HepG2 (cell line): Measurements from ENCODE around the gene B4GALT5. TPM values are rescaled to one million over a fixed set of nuclear protein-coding genes. Genes with fewer than 3 reads are reported as not detected.

ENCODE experiments used
- BCL6 ChIP-seq: IDR thresholded peaks from 2 replicates; pipeline ENCODE4 v1.6.1; 2016; ENCODE audit warnings: missing genetic modification reagents, missing compliant biosample characterization
- EED ChIP-seq: sonication (generic); formaldehyde crosslinking; IDR thresholded peaks from 2 replicates; pipeline ENCODE4 v1.5.0; 2020; ENCODE audit warnings: mild to moderate bottlenecking, missing genetic modification reagents
- MYC ChIP-seq: sonication (generic); formaldehyde crosslinking; IDR thresholded peaks from 2 replicates; pipeline ENCODE4 v1.9.0; 2021; ENCODE audit warnings: missing genetic modification reagents, borderline replicate concordance
- NFATC3 ChIP-seq: sonication (generic); formaldehyde crosslinking; IDR thresholded peaks from 2 replicates; pipeline ENCODE4 v1.5.1; 2020; ENCODE audit warnings: mild to moderate bottlenecking, missing genetic modification reagents
- NFE2L1 ChIP-seq: sonication (generic); formaldehyde crosslinking; IDR thresholded peaks from 2 replicates; pipeline ENCODE4 v1.4.0; 2020; ENCODE audit warnings: missing genetic modification reagents, mild to moderate bottlenecking, borderline replicate concordance
- PAF1 ChIP-seq: IDR thresholded peaks from 2 replicates; pipeline ENCODE4 v1.6.1; 2016; ENCODE audit warnings: missing genetic modification reagents, missing compliant biosample characterization
- RELA ChIP-seq: sonication (generic); formaldehyde crosslinking; IDR thresholded peaks from 2 replicates; pipeline ENCODE4 v1.4.0; 2020; ENCODE audit warnings: missing genetic modification reagents
- ZFP1 ChIP-seq: IDR thresholded peaks from 2 replicates; pipeline ENCODE4 v1.6.1; 2016
- ZNF34 ChIP-seq: sonication (generic); formaldehyde crosslinking; IDR thresholded peaks from 2 replicates; pipeline ENCODE4 v1.4.0; 2020; ENCODE audit warnings: mild to moderate bottlenecking, missing genetic modification reagents, borderline replicate concordance
- ZNF510 ChIP-seq: sonication (generic); formaldehyde crosslinking; IDR thresholded peaks from 2 replicates; pipeline ENCODE4 v1.4.0; 2020; ENCODE audit warnings: low read depth, mild to moderate bottlenecking, missing genetic modification reagents
- polyA plus RNA-seq, 8 experiments: library from polyadenylated mRNA; depleted of rRNA in 3 of 8; stranded (reverse) in 7 of 8; unstranded in 1 of 8; fragments of >200 nt; fragmentation: Illumina TruSeq in 4 of 8; extraction: Trizol in 4 of 8; gene quantifications; 2 replicates each; pipeline versions ENCODE4 v1.2.1 to v1.2.3, GENCODE V29; 2011 to 2016; ENCODE audit warnings: low read depth in 4 of 8, missing spikeins in 1 of 8, mixed read lengths in 1 of 8; ENCODE audit not compliant: insufficient read depth in 1 of 8
- total RNA-seq, 5 experiments: library from RNA; depleted of rRNA; stranded (reverse); fragments of >200 nt; fragmentation: Illumina TruSeq; extraction: Trizol; gene quantifications; 2 replicates each; pipeline ENCODE4 v1.2.3, GENCODE V29; 2016; ENCODE audit warnings: low read depth in 1 of 5
- TF ChIP-seq, protein P1 (sequence below): sonication (generic); formaldehyde crosslinking; IDR thresholded peaks from 2 replicates; pipeline ENCODE4 v1.5.0; 2020; ENCODE audit warnings: mild to moderate bottlenecking, missing genetic modification reagents, borderline replicate concordance
- TF ChIP-seq, protein P2 (sequence below): sonication (generic); formaldehyde crosslinking; IDR thresholded peaks from 2 replicates; pipeline ENCODE4 v1.4.0; 2020; ENCODE audit warnings: missing genetic modification reagents
- TF ChIP-seq, protein P3 (sequence below): IDR thresholded peaks from 2 replicates; pipeline ENCODE4 v1.6.1; 2016; ENCODE audit warnings: low read depth, borderline replicate concordance
- TF ChIP-seq, protein P4 (sequence below): IDR thresholded peaks from 2 replicates; pipeline ENCODE4 v1.6.1; 2016
- TF ChIP-seq, protein P5 (sequence below): IDR thresholded peaks from 2 replicates; pipeline ENCODE4 v1.6.1; 2016; ENCODE audit warnings: control low read depth
- TF ChIP-seq, protein P6 (sequence below): sonication (generic); formaldehyde crosslinking; IDR thresholded peaks from 2 replicates; pipeline ENCODE4 v1.5.0; 2020; ENCODE audit warnings: missing genetic modification reagents
- TF ChIP-seq, protein P7 (sequence below): sonication (generic); formaldehyde crosslinking; IDR thresholded peaks from 2 replicates; pipeline ENCODE4 v1.5.1; 2020; ENCODE audit warnings: mild to moderate bottlenecking, missing genetic modification reagents, moderate library complexity

B4GALT5 gene
- total and polyA plus RNA-seq, 2 of the 13 experiments (the other 11 are each of a cell fraction or from before 2014, with no cell fraction given), result 27.3 to 30.9 TPM

DNA sequence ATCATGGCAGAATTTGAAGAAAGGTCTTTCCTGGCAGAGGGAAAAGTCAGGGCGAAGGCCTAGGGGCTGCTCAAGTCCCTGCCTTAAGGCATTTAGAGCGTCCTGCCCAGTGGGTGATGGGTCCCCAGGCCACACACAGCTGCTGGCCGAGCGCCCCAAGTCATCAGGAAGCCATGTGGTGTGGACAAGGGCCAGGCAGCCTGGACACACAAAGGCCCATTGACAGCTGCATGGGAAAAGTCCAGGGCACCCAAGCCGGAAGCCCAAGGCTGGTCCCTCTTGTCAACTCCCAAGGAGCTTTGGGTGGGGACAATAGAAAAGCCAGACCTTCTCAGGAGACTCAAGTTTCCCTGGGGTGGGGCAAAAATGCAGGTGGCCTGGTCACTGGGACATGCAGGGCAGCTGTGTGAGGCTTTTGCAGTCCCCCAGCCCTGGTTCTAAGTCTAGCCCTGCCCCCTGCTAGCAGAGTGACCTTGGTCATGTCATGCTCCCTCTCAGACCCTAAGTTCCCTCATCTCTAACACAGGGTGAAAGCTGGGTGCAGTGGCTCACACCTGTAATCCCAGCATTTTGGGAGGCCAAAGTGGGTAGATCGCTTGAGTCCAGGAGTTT lies 101.4 kb downstream of the B4GALT5 start (continued):
- TF ChIP-seq ZNF34 (CRISPR knock-in tag), result no peak
- TF ChIP-seq, protein P1, sequence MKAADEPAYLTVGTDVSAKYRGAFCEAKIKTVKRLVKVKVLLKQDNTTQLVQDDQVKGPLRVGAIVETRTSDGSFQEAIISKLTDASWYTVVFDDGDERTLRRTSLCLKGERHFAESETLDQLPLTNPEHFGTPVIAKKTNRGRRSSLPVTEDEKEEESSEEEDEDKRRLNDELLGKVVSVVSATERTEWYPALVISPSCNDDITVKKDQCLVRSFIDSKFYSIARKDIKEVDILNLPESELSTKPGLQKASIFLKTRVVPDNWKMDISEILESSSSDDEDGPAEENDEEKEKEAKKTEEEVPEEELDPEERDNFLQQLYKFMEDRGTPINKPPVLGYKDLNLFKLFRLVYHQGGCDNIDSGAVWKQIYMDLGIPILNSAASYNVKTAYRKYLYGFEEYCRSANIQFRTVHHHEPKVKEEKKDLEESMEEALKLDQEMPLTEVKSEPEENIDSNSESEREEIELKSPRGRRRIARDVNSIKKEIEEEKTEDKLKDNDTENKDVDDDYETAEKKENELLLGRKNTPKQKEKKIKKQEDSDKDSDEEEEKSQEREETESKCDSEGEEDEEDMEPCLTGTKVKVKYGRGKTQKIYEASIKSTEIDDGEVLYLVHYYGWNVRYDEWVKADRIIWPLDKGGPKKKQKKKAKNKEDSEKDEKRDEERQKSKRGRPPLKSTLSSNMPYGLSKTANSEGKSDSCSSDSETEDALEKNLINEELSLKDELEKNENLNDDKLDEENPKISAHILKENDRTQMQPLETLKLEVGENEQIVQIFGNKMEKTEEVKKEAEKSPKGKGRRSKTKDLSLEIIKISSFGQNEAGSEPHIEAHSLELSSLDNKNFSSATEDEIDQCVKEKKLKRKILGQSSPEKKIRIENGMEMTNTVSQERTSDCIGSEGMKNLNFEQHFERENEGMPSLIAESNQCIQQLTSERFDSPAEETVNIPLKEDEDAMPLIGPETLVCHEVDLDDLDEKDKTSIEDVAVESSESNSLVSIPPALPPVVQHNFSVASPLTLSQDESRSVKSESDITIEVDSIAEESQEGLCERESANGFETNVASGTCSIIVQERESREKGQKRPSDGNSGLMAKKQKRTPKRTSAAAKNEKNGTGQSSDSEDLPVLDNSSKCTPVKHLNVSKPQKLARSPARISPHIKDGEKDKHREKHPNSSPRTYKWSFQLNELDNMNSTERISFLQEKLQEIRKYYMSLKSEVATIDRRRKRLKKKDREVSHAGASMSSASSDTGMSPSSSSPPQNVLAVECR (CRISPR knock-in tag), result peak; percentile 53; the same call in 1 of the 2 replicates
- TF ChIP-seq, protein P2, sequence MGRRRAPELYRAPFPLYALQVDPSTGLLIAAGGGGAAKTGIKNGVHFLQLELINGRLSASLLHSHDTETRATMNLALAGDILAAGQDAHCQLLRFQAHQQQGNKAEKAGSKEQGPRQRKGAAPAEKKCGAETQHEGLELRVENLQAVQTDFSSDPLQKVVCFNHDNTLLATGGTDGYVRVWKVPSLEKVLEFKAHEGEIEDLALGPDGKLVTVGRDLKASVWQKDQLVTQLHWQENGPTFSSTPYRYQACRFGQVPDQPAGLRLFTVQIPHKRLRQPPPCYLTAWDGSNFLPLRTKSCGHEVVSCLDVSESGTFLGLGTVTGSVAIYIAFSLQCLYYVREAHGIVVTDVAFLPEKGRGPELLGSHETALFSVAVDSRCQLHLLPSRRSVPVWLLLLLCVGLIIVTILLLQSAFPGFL (CRISPR knock-in tag), result 0 out of 2 replicates have a peak, but pooled peaks have one; percentile 33
- TF ChIP-seq NFATC3 (CRISPR knock-in tag), result no peak
- no peak for TF ChIP-seq PAF1 (CRISPR knock-in tag)
- TF ChIP-seq, protein P3, sequence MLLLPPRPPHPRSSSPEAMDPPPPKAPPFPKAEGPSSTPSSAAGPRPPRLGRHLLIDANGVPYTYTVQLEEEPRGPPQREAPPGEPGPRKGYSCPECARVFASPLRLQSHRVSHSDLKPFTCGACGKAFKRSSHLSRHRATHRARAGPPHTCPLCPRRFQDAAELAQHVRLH, result no peak
- TF ChIP-seq ZNF510 (CRISPR knock-in tag), result no peak
- TF ChIP-seq NFE2L1, result no peak
- 0 out of 2 replicates have a peak, but pooled peaks have one; percentile 52 for TF ChIP-seq EED (CRISPR knock-in tag)
- TF ChIP-seq, protein P4, sequence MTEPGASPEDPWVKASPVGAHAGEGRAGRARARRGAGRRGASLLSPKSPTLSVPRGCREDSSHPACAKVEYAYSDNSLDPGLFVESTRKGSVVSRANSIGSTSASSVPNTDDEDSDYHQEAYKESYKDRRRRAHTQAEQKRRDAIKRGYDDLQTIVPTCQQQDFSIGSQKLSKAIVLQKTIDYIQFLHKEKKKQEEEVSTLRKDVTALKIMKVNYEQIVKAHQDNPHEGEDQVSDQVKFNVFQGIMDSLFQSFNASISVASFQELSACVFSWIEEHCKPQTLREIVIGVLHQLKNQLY (CRISPR knock-in tag), result 0 out of 2 replicates have a peak, but pooled peaks have one; percentile 38
- no peak; the same call in 1 of the 2 replicates for TF ChIP-seq BCL6 (CRISPR knock-in tag)
- TF ChIP-seq, protein P5, sequence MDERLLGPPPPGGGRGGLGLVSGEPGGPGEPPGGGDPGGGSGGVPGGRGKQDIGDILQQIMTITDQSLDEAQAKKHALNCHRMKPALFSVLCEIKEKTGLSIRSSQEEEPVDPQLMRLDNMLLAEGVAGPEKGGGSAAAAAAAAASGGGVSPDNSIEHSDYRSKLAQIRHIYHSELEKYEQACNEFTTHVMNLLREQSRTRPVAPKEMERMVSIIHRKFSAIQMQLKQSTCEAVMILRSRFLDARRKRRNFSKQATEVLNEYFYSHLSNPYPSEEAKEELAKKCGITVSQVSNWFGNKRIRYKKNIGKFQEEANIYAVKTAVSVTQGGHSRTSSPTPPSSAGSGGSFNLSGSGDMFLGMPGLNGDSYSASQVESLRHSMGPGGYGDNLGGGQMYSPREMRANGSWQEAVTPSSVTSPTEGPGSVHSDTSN (CRISPR knock-in tag), result no peak
- TF ChIP-seq, protein P6, sequence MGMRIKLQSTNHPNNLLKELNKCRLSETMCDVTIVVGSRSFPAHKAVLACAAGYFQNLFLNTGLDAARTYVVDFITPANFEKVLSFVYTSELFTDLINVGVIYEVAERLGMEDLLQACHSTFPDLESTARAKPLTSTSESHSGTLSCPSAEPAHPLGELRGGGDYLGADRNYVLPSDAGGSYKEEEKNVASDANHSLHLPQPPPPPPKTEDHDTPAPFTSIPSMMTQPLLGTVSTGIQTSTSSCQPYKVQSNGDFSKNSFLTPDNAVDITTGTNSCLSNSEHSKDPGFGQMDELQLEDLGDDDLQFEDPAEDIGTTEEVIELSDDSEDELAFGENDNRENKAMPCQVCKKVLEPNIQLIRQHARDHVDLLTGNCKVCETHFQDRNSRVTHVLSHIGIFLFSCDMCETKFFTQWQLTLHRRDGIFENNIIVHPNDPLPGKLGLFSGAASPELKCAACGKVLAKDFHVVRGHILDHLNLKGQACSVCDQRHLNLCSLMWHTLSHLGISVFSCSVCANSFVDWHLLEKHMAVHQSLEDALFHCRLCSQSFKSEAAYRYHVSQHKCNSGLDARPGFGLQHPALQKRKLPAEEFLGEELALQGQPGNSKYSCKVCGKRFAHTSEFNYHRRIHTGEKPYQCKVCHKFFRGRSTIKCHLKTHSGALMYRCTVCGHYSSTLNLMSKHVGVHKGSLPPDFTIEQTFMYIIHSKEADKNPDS, result peak; percentile 49; the same call in 1 of the 2 replicates
- TF ChIP-seq ZFP1 (CRISPR knock-in tag), result no peak
- TF ChIP-seq RELA (CRISPR knock-in tag), result no peak
- TF ChIP-seq, protein P7, sequence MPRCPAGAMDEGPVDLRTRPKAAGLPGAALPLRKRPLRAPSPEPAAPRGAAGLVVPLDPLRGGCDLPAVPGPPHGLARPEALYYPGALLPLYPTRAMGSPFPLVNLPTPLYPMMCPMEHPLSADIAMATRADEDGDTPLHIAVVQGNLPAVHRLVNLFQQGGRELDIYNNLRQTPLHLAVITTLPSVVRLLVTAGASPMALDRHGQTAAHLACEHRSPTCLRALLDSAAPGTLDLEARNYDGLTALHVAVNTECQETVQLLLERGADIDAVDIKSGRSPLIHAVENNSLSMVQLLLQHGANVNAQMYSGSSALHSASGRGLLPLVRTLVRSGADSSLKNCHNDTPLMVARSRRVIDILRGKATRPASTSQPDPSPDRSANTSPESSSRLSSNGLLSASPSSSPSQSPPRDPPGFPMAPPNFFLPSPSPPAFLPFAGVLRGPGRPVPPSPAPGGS (CRISPR knock-in tag), result peak; percentile 53; the same call in 1 of the 2 replicates
- peak; percentile 90 for TF ChIP-seq MYC (CRISPR knock-in tag)
